ENCODE measurements around the gene NFATC2.

The NFATC2 gene

GRCh38 chr20:51437182-51437924 lies 105.2 kb downstream of the NFATC2 start:
- DNase-seq, result no peak
- Histone ChIP-seq H3K27me3 (ENCODE audit: insufficient read depth, low read depth, severe bottlenecking) (peaks cover 87% of the 10 kb centered on the region), H3K4me3 (ENCODE audit: low read depth, low read length) (no peak overlapping the region), H3K27ac (no peak overlapping the region), H3K9me3 (ENCODE audit: severe bottlenecking) (no peaks in the 10 kb centered on the region), H3K36me3 (no peaks in the 10 kb centered on the region)
- TF ChIP-seq, protein P1, sequence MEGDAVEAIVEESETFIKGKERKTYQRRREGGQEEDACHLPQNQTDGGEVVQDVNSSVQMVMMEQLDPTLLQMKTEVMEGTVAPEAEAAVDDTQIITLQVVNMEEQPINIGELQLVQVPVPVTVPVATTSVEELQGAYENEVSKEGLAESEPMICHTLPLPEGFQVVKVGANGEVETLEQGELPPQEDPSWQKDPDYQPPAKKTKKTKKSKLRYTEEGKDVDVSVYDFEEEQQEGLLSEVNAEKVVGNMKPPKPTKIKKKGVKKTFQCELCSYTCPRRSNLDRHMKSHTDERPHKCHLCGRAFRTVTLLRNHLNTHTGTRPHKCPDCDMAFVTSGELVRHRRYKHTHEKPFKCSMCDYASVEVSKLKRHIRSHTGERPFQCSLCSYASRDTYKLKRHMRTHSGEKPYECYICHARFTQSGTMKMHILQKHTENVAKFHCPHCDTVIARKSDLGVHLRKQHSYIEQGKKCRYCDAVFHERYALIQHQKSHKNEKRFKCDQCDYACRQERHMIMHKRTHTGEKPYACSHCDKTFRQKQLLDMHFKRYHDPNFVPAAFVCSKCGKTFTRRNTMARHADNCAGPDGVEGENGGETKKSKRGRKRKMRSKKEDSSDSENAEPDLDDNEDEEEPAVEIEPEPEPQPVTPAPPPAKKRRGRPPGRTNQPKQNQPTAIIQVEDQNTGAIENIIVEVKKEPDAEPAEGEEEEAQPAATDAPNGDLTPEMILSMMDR (IDR thresholded peaks at IDR 0.05; ENCODE audit: low read depth, low read length), result no peak

GRCh38 chr20:51434580-51435247 lies 107.8 kb downstream of the NFATC2 start:
- TF ChIP-seq, protein P1 (IDR thresholded peaks at IDR 0.05; ENCODE audit: low read depth, low read length), result no peak
- Histone ChIP-seq H3K4me3 (ENCODE audit: low read depth, low read length) (no peak overlapping the region), H3K27me3 (ENCODE audit: insufficient read depth, low read depth, severe bottlenecking) (peaks cover 95% of the 10 kb centered on the region), H3K27ac (no peak overlapping the region), H3K9me3 (ENCODE audit: severe bottlenecking) (no peaks in the 10 kb centered on the region), H3K36me3 (no peaks in the 10 kb centered on the region)
- no peak for DNase-seq

GRCh38 chr20:51434026-51434425 lies 108.5 kb downstream of the NFATC2 start:
- Histone ChIP-seq H3K27ac (no peak overlapping the region), H3K4me3 (ENCODE audit: low read depth, low read length) (no peak overlapping the region), H3K27me3 (ENCODE audit: insufficient read depth, low read depth, severe bottlenecking) (peaks cover 95% of the 10 kb centered on the region), H3K9me3 (ENCODE audit: severe bottlenecking) (no peaks in the 10 kb centered on the region), H3K36me3 (no peaks in the 10 kb centered on the region)
- DNase-seq, result no peak
- TF ChIP-seq, protein P1 (IDR thresholded peaks at IDR 0.05; ENCODE audit: low read depth, low read length), result no peak

- Histone ChIP-seq H3K36me3 (no peaks in the 10 kb centered on the region), H3K27ac (no peak overlapping the region), H3K27me3 (ENCODE audit: insufficient read depth, low read depth, severe bottlenecking) (peaks cover 97% of the 10 kb centered on the region), H3K4me3 (ENCODE audit: low read depth, low read length) (no peak overlapping the region), H3K9me3 (ENCODE audit: severe bottlenecking) (no peaks in the 10 kb centered on the region)
- no peak for DNase-seq
- TF ChIP-seq, protein P1 (IDR thresholded peaks at IDR 0.05; ENCODE audit: low read depth, low read length), result no peak
Measured at GRCh38 chr20:51432875-51433274, 109.6 kb downstream of the NFATC2 start.

GRCh38 chr20:51432251-51432784 lies 110.2 kb downstream of the NFATC2 start:
- H3K27ac ChIP-seq, result no peak overlapping the region
- no peak overlapping the region for H3K4me3 ChIP-seq (ENCODE audit: low read depth, low read length)
- no peaks in the 10 kb centered on the region for H3K36me3 ChIP-seq
- H3K9me3 ChIP-seq (ENCODE audit: severe bottlenecking), result no peaks in the 10 kb centered on the region
- TF ChIP-seq, protein P1 (IDR thresholded peaks at IDR 0.05; ENCODE audit: low read depth, low read length), result no peak
- DNase-seq, result no peak
- peaks cover 97% of the 10 kb centered on the region for H3K27me3 ChIP-seq (ENCODE audit: insufficient read depth, low read depth, severe bottlenecking)
